Measurements from ENCODE around the gene PAPPA2. TPM values are rescaled to one million over a fixed set of nuclear protein-coding genes. Genes with fewer than 3 reads are reported as not detected.
A peak's percentile ranks its signal among the peaks of the same experiment; 100 is the strongest.

PAPPA2 gene
- total and polyA plus RNA-seq, 2 donors from 2014 or later = 4.9 to 93.5 TPM

GRCh38 chr1:176692431-176692830 lies 229.5 kb downstream of the PAPPA2 start:
- TF ChIP-seq, protein P1, sequence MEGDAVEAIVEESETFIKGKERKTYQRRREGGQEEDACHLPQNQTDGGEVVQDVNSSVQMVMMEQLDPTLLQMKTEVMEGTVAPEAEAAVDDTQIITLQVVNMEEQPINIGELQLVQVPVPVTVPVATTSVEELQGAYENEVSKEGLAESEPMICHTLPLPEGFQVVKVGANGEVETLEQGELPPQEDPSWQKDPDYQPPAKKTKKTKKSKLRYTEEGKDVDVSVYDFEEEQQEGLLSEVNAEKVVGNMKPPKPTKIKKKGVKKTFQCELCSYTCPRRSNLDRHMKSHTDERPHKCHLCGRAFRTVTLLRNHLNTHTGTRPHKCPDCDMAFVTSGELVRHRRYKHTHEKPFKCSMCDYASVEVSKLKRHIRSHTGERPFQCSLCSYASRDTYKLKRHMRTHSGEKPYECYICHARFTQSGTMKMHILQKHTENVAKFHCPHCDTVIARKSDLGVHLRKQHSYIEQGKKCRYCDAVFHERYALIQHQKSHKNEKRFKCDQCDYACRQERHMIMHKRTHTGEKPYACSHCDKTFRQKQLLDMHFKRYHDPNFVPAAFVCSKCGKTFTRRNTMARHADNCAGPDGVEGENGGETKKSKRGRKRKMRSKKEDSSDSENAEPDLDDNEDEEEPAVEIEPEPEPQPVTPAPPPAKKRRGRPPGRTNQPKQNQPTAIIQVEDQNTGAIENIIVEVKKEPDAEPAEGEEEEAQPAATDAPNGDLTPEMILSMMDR (IDR thresholded peaks at IDR 0.05; ENCODE audit: borderline replicate concordance, extremely low read depth, insufficient read depth) = no peak
- Histone ChIP-seq H3K27ac (ENCODE audit: low read depth in 2 of 2, low read length in 2 of 2) (no peak overlapping the region), H3K9ac (ENCODE audit: low read length in 3 of 3) (no peak overlapping the region), H3K9me3 (ENCODE audit: control insufficient read depth in 2 of 3, insufficient read depth in 1 of 3, low read length in 3 of 3) (no peaks in the 10 kb centered on the region), H3K27me3 (ENCODE audit: control insufficient read depth, insufficient read depth, low read length) (no peaks in the 10 kb centered on the region), H3K4me1 (ENCODE audit: control insufficient read depth in 2 of 3, insufficient read depth in 2 of 3, low read depth in 1 of 3, low read length in 3 of 3) (no peaks in the 10 kb centered on the region), H3K36me3 (ENCODE audit: control insufficient read depth in 2 of 3, insufficient read depth in 3 of 3, low read length in 3 of 3) (no peaks in the 10 kb centered on the region), H3K4me3 (ENCODE audit: low read length in 3 of 3) (no peak overlapping the region)
- intact Hi-C loops (cut with DNase I) = no loop called here
- DNase-seq (peak in 1 of 5 donors; percentile 30), FAIRE-seq (no peak)

DNA sequence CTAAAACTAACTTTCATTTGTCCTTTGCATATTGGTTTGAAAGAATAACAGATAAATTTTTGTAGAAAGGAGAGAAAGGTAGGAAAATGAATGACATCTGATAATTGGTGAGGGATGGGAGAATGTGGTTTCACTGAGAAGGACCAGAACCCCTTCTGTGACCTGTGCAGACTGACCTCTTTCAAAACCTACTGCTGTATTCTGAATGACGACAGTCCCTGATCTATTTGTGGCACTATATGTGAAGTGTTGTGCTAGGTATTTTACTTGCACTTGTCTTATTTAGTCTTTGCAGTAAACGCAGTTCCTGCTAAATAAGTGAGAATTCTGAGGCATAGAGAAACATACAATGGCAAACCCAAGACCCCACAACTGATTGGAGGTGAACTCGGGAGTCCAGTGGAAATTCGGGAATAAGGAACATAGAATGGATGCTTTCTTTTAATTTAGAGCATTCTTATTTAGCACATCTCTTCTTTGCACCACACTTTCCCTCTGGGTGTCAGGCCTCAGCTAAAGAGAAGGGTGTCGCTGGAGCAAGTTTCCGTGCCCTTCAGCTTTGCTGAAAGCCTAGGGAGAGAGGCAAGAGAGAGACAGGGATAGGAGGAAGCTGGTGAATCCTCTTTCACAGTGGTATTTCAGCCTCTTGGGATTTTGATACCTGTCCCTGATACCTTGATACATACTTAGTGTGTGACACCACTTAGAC lies 230.2 kb downstream of the PAPPA2 start:
- FAIRE-seq (no peak), DNase-seq (no peak)
- TF ChIP-seq, protein P1 (IDR thresholded peaks at IDR 0.05; ENCODE audit: borderline replicate concordance, extremely low read depth, insufficient read depth) = no peak
- Histone ChIP-seq H3K27me3 (ENCODE audit: control insufficient read depth, insufficient read depth, low read length) (no peaks in the 10 kb centered on the region), H3K27ac (ENCODE audit: low read depth in 2 of 2, low read length in 2 of 2) (no peak overlapping the region), H3K4me1 (ENCODE audit: control insufficient read depth in 2 of 3, insufficient read depth in 2 of 3, low read depth in 1 of 3, low read length in 3 of 3) (no peaks in the 10 kb centered on the region), H3K9ac (ENCODE audit: low read length in 3 of 3) (no peak overlapping the region), H3K36me3 (ENCODE audit: control insufficient read depth in 2 of 3, insufficient read depth in 3 of 3, low read length in 3 of 3) (no peaks in the 10 kb centered on the region), H3K9me3 (ENCODE audit: control insufficient read depth in 2 of 3, insufficient read depth in 1 of 3, low read length in 3 of 3) (no peaks in the 10 kb centered on the region), H3K4me3 (ENCODE audit: low read length in 3 of 3) (no peak overlapping the region)
- intact Hi-C loops (cut with DNase I) = no loop called here

- no peaks in the 10 kb centered on the region for H3K4me1 ChIP-seq (ENCODE audit: control insufficient read depth in 2 of 3, insufficient read depth in 2 of 3, low read depth in 1 of 3, low read length in 3 of 3)
- TF ChIP-seq, protein P1 (IDR thresholded peaks at IDR 0.05; ENCODE audit: borderline replicate concordance, extremely low read depth, insufficient read depth) = no peak
- no peak overlapping the region for H3K27ac ChIP-seq (ENCODE audit: low read depth in 2 of 2, low read length in 2 of 2)
- no peaks in the 10 kb centered on the region for H3K9me3 ChIP-seq (ENCODE audit: control insufficient read depth in 2 of 3, insufficient read depth in 1 of 3, low read length in 3 of 3)
- no peaks in the 10 kb centered on the region for H3K27me3 ChIP-seq (ENCODE audit: control insufficient read depth, insufficient read depth, low read length)
- no peak for FAIRE-seq
- DNase-seq = no peak
- no peaks in the 10 kb centered on the region for H3K36me3 ChIP-seq (ENCODE audit: control insufficient read depth in 2 of 3, insufficient read depth in 3 of 3, low read length in 3 of 3)
- intact Hi-C loops (cut with DNase I) = no loop called here
- H3K9ac ChIP-seq (ENCODE audit: low read length in 3 of 3) = no peak overlapping the region
- H3K4me3 ChIP-seq (ENCODE audit: low read length in 3 of 3) = no peak overlapping the region
Observed at GRCh38 chr1:176693697-176694329, 230.8 kb downstream of the PAPPA2 start.

Measured in kidney (tissue), 14 donors.